ENCODE data around the gene PTH.

DNA sequence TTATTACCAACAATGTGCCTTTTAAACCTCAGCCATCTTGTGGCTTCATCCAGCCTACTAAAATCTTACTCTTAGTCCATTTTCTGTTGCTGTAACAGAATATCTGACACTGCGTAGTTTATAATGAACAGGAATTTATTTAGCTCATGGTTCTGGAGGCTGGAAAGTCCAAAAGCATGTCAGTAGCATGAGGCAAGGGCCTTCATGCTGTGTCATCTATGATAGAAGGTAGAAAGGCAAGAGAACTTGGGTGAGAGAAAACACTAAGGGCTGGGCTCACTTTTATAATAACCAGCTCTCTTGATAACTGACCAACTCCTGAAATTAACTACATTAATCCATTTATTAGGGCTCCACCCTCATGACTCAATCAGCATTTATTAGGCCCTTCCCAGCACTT is 46.3 kb downstream of the PTH start:
- TF ChIP-seq, protein P1, sequence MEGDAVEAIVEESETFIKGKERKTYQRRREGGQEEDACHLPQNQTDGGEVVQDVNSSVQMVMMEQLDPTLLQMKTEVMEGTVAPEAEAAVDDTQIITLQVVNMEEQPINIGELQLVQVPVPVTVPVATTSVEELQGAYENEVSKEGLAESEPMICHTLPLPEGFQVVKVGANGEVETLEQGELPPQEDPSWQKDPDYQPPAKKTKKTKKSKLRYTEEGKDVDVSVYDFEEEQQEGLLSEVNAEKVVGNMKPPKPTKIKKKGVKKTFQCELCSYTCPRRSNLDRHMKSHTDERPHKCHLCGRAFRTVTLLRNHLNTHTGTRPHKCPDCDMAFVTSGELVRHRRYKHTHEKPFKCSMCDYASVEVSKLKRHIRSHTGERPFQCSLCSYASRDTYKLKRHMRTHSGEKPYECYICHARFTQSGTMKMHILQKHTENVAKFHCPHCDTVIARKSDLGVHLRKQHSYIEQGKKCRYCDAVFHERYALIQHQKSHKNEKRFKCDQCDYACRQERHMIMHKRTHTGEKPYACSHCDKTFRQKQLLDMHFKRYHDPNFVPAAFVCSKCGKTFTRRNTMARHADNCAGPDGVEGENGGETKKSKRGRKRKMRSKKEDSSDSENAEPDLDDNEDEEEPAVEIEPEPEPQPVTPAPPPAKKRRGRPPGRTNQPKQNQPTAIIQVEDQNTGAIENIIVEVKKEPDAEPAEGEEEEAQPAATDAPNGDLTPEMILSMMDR (IDR thresholded peaks at IDR 0.05 in 2 of 3, conservative IDR thresholded peaks at IDR 0.05 in 1 of 3; ENCODE audit: borderline replicate concordance in 1 of 3, insufficient read depth in 1 of 3, low read depth in 2 of 3, low read length in 2 of 3): no peak
- TF ChIP-seq JUND (IDR thresholded peaks at IDR 0.05) (no peak), ZFX (IDR thresholded peaks at IDR 0.05) (no peak), POLR2A (IDR thresholded peaks at IDR 0.05; ENCODE audit: borderline replicate concordance, extremely low read depth, insufficient read depth, insufficient read length) (no peak), SIN3A (IDR thresholded peaks at IDR 0.05; ENCODE audit: low read depth) (no peak)

Measured in HCT116 (cell line).